HG03025 (cell line): ENCODE measurements around the gene IRF7.
"Not testable (repeated sequence)": the region's sequence is repeated elsewhere in the genome, so short reads cannot be mapped to it uniquely, and the experiment has no call there.

ENCODE experiments used
- ATAC-seq: cut with Tn5 transposase; IDR thresholded peaks from one replicate; pipeline ENCODE4 v1.9.1; 2021; ENCODE audit warnings: mild to moderate bottlenecking, moderate library complexity; ENCODE audit not compliant: unreplicated experiment, low FRiP score

The IRF7 gene

GRCh38 chr11:615504-616319 lies at the start of gene IRF7:
TSS of gene IRF7 (minus strand) at chr11:615950. CDS start at chr11:615364, 586 bp downstream.
- peak; percentile 66 for ATAC-seq

- no peak for ATAC-seq
Measured at GRCh38 chr11:665062-665703, 49.4 kb upstream of the IRF7 start.

GRCh38 chr11:662689-663274 lies 47.0 kb upstream of the IRF7 start:
- ATAC-seq = no peak

- ATAC-seq = no peak
Measured at GRCh38 chr11:660681-661444, 45.1 kb upstream of the IRF7 start.

- no peak for ATAC-seq
Measured at GRCh38 chr11:660281-660680, 44.5 kb upstream of the IRF7 start.

- ATAC-seq = no peak
Measured at GRCh38 chr11:659532-660085, 43.9 kb upstream of the IRF7 start.

- no peak for ATAC-seq
Measured at GRCh38 chr11:657691-658126, 42.0 kb upstream of the IRF7 start.

- no peak for ATAC-seq
Measured at GRCh38 chr11:656866-657265, 41.1 kb upstream of the IRF7 start.

GRCh38 chr11:656426-656825 lies 40.7 kb upstream of the IRF7 start:
- ATAC-seq = no peak

- ATAC-seq = no peak
Measured at GRCh38 chr11:655036-655726, 39.4 kb upstream of the IRF7 start.

GRCh38 chr11:654444-654843 lies 38.7 kb upstream of the IRF7 start:
- not testable (repeated sequence) for ATAC-seq

GRCh38 chr11:653837-654236 lies 38.1 kb upstream of the IRF7 start:
- no peak for ATAC-seq

- not testable (repeated sequence) for ATAC-seq
Measured at GRCh38 chr11:653136-653535, 37.4 kb upstream of the IRF7 start.

- no peak for ATAC-seq
Measured at GRCh38 chr11:650482-650881, 34.7 kb upstream of the IRF7 start.

GRCh38 chr11:647672-648158 lies 32.0 kb upstream of the IRF7 start:
- ATAC-seq = not testable (repeated sequence)

GRCh38 chr11:646214-646613 lies 30.5 kb upstream of the IRF7 start:
- no peak for ATAC-seq

- ATAC-seq = no peak
Measured at GRCh38 chr11:645536-645935, 29.8 kb upstream of the IRF7 start.

- ATAC-seq = no peak
Measured at GRCh38 chr11:643849-644738, 28.3 kb upstream of the IRF7 start.

GRCh38 chr11:643366-643765 lies 27.6 kb upstream of the IRF7 start:
- ATAC-seq = no peak
